CD14-positive monocyte (primary cell): ENCODE data around the gene KCNQ1OT1. TPM values are rescaled to one million over a fixed set of nuclear protein-coding genes. Genes with fewer than 3 reads are reported as not detected.

Experiments
- DNase-seq, 3 donors: peaks; one replicate each; pipeline ENCODE4 v3.0.0-alpha.2; 2011 to 2022
- H2AFZ ChIP-seq: 2 replicates; pipeline ENCODE4 v1.6.0; 2012; ENCODE audit warnings: mild to moderate bottlenecking, low read depth, low read length, inconsistent platforms; ENCODE audit not compliant: insufficient read depth, poor library complexity, severe bottlenecking
- H3K27ac ChIP-seq, 2 donors: 1 replicate in 1 of 2; 2 replicates in 1 of 2; pipeline ENCODE4 v1.5.1; 2012 to 2013; ENCODE audit warnings: low read length in 2 of 2, control low read depth in 1 of 2, inconsistent platforms in 1 of 2, low read depth in 1 of 2, mild to moderate bottlenecking in 1 of 2
- H3K27me3 ChIP-seq, 2 donors: one replicate each; pipeline versions ENCODE4 v1.6.0 to v1.6.1; 2011 to 2013; ENCODE audit warnings: low read length in 2 of 2; ENCODE audit not compliant: control insufficient read depth in 2 of 2, insufficient read depth in 2 of 2
- H3K36me3 ChIP-seq, 2 donors: replicated peaks in 1 of 2; 1 replicate in 1 of 2; 2 replicates in 1 of 2; pipeline versions ENCODE4 v1.5.1 to v1.6.1; 2012 to 2013; ENCODE audit warnings: low read length in 2 of 2, control low read depth in 1 of 2, inconsistent platforms in 1 of 2, mild to moderate bottlenecking in 1 of 2; ENCODE audit not compliant: insufficient read depth in 2 of 2, control insufficient read depth in 1 of 2
- H3K4me1 ChIP-seq, 2 donors: 1 replicate in 1 of 2; 2 replicates in 1 of 2; pipeline versions ENCODE4 v1.5.1 to v1.6.1; 2012 to 2013; ENCODE audit warnings: low read length in 2 of 2, control low read depth in 1 of 2, inconsistent platforms in 1 of 2, mild to moderate bottlenecking in 1 of 2, moderate library complexity in 1 of 2; ENCODE audit not compliant: insufficient read depth in 2 of 2, control insufficient read depth in 1 of 2
- H3K4me2 ChIP-seq: replicated peaks from 2 replicates; pipeline ENCODE3; 2012; ENCODE audit warnings: low read length, moderate library complexity, mild to moderate bottlenecking; ENCODE audit not compliant: poor library complexity, severe bottlenecking; ENCODE audit errors: extremely low read depth
- H3K4me3 ChIP-seq, 3 experiments: fragments of 200-600 bp in 1 of 3; sonication (generic) in 1 of 3; replicated peaks in 1 of 3; 1 replicate in 2 of 3; 2 replicates in 1 of 3; pipeline ENCODE4 v1.5.1; 2011 to 2013; ENCODE audit warnings: low read length in 3 of 3, mild to moderate bottlenecking in 3 of 3, control low read depth in 2 of 3, low read depth in 2 of 3, inconsistent platforms in 1 of 3, moderate library complexity in 1 of 3
- H3K79me2 ChIP-seq: 2 replicates; pipeline ENCODE4 v1.6.0; 2012; ENCODE audit warnings: mild to moderate bottlenecking, control low read depth, inconsistent platforms, low read length, moderate library complexity; ENCODE audit not compliant: insufficient read depth
- H3K9ac ChIP-seq: 2 replicates; pipeline ENCODE4 v1.6.0; 2017; ENCODE audit warnings: low read length, mild to moderate bottlenecking; ENCODE audit not compliant: insufficient read depth, poor library complexity, severe bottlenecking
- H3K9me3 ChIP-seq, 2 donors: replicated peaks in 1 of 2; 1 replicate in 1 of 2; 2 replicates in 1 of 2; pipeline versions ENCODE4 v1.5.1 to v1.6.1; 2012 to 2013; ENCODE audit warnings: low read length in 2 of 2, control low read depth in 1 of 2; ENCODE audit not compliant: control insufficient read depth in 1 of 2, insufficient read depth in 1 of 2
- H4K20me1 ChIP-seq: 2 replicates; pipeline ENCODE4 v1.6.0; 2012; ENCODE audit warnings: mild to moderate bottlenecking, low read length, control low read depth, moderate library complexity; ENCODE audit not compliant: insufficient read depth
- H3K27ac Mint-ChIP-seq, 7 donors: one replicate each; pipeline ENCODE4 v1.8.0; 2020; ENCODE audit warnings: mild to moderate bottlenecking in 7 of 7, mixed read lengths in 7 of 7, moderate library complexity in 6 of 7, inconsistent platforms in 2 of 7
- H3K27me3 Mint-ChIP-seq, 3 donors: one replicate each; pipeline ENCODE4 v1.8.0; 2021 to 2022; ENCODE audit warnings: low read depth in 3 of 3, mild to moderate bottlenecking in 3 of 3, mixed read lengths in 3 of 3, moderate library complexity in 3 of 3, inconsistent platforms in 1 of 3
- H3K36me3 Mint-ChIP-seq, 2 donors: one replicate each; pipeline ENCODE4 v1.8.0; 2020; ENCODE audit warnings: mixed read lengths in 2 of 2, inconsistent platforms in 1 of 2, mild to moderate bottlenecking in 1 of 2
- H3K4me1 Mint-ChIP-seq: one replicate; pipeline ENCODE4 v1.8.0; 2020; ENCODE audit warnings: mild to moderate bottlenecking, mixed read lengths
- H3K4me3 Mint-ChIP-seq, 2 donors: one replicate each; pipeline ENCODE4 v1.8.0; 2020; ENCODE audit warnings: mild to moderate bottlenecking in 2 of 2, mixed read lengths in 2 of 2, moderate library complexity in 1 of 2
- H3K9me3 Mint-ChIP-seq, 7 donors: one replicate each; pipeline ENCODE4 v1.8.0; 2020 to 2022; ENCODE audit warnings: mixed read lengths in 7 of 7, mild to moderate bottlenecking in 6 of 7, moderate library complexity in 6 of 7, inconsistent platforms in 2 of 7
- CTCF ChIP-seq: fragments of 200-600 bp; IDR thresholded peaks from one replicate; pipeline ENCODE4 v1.8.0; 2022; ENCODE audit warnings: antibody characterized with exemption, mild to moderate bottlenecking
- WGBS: methylation state at CpG from one replicate; pipeline ENCODE4 v1.1.5; 2013; ENCODE audit warnings: missing lambda C conversion rate; ENCODE audit not compliant: insufficient coverage; 5-methylcytosine and 5-hydroxymethylcytosine counted together
- intact Hi-C, 2 donors: fragments of 100-400 bp; cut with micrococcal nuclease; formaldehyde crosslinking; loops; one replicate each; pipeline versions ENCODE4 v1.15.0 to v1.15.1; 2023
- polyA plus RNA-seq, 3 donors: library from polyadenylated mRNA; depleted of rRNA in 1 of 3; unstranded in 2 of 3; stranded (reverse) in 1 of 3; fragments of 300-500 nt in 2 of 3; fragments of >200 nt in 1 of 3; fragmentation: Illumina TruSeq in 2 of 3; gene quantifications; 1 replicate in 2 of 3; 2 replicates in 1 of 3; pipeline ENCODE4 v1.2.3, GENCODE V29; 2012 to 2021

Gene KCNQ1OT1
- polyA plus RNA-seq, 3 donors: 0.01 to 0.04 (median 0.03) TPM

- peaks cover 23 to 58% of the 10 kb centered on the region in 2 donors for H3K36me3 ChIP-seq
- H3K4me2 ChIP-seq: no peak overlapping the region
- no peaks in the 10 kb centered on the region for H3K27me3 Mint-ChIP-seq
- H3K4me1 Mint-ChIP-seq: no peaks in the 10 kb centered on the region
- H3K27ac Mint-ChIP-seq: no peak overlapping the region
- intact Hi-C loops: no loop called here
- H3K9ac ChIP-seq: no peak overlapping the region
- H3K27me3 ChIP-seq: no peaks in the 10 kb centered on the region
- no peaks in the 10 kb centered on the region for H3K79me2 ChIP-seq
- H3K36me3 Mint-ChIP-seq: peaks cover 30 to 45% of the 10 kb centered on the region in 2 donors
- H3K9me3 Mint-ChIP-seq: peaks cover 0 to 2% (median 0%) of the 10 kb centered on the region in 7 donors
- no peaks in the 10 kb centered on the region for H3K4me1 ChIP-seq
- H3K27ac ChIP-seq: no peak overlapping the region
- H3K4me3 ChIP-seq: no peak overlapping the region
- no CpG with 5 or more reads among the region's 1 CpG for WGBS
- no peak for DNase-seq
- no peak for TF ChIP-seq CTCF
- peaks cover 94% of the 10 kb centered on the region for H4K20me1 ChIP-seq
- no peaks in the 10 kb centered on the region for H3K9me3 ChIP-seq
- no peak overlapping the region for H3K4me3 Mint-ChIP-seq
- no peak overlapping the region for H2AFZ ChIP-seq
Measured at GRCh38 chr11:2687223-2687530, 12.6 kb downstream of the KCNQ1OT1 start.

GRCh38 chr11:2686360-2687222 is 13.2 kb downstream of the KCNQ1OT1 start:
- Histone ChIP-seq H3K4me1 (peaks cover 3% of the 10 kb centered on the region in 2 donors), H3K4me2 (no peak overlapping the region), H3K9me3 (no peaks in the 10 kb centered on the region), H2AFZ (no peak overlapping the region), H3K36me3 (peaks cover 23 to 60% of the 10 kb centered on the region in 2 donors), H3K79me2 (no peaks in the 10 kb centered on the region), H3K27me3 (no peaks in the 10 kb centered on the region), H3K9ac (no peak overlapping the region), H3K27ac (no peak overlapping the region), H3K4me3 (no peak overlapping the region), H4K20me1 (peaks cover 94% of the 10 kb centered on the region)
- no peak for TF ChIP-seq CTCF
- no peaks in the 10 kb centered on the region for H3K27me3 Mint-ChIP-seq
- H3K4me1 Mint-ChIP-seq: peaks cover 3% of the 10 kb centered on the region
- intact Hi-C loops: no loop called here
- H3K4me3 Mint-ChIP-seq: no peak overlapping the region
- H3K9me3 Mint-ChIP-seq: peaks cover 0 to 2% (median 0%) of the 10 kb centered on the region in 7 donors
- no peak for DNase-seq
- H3K27ac Mint-ChIP-seq: no peak overlapping the region
- WGBS: 96% methylated on average over 7 of the region's 7 CpGs
- peaks cover 25 to 46% of the 10 kb centered on the region in 2 donors for H3K36me3 Mint-ChIP-seq
